H1 (cell line): ENCODE results near the gene TADA3. TPM values are rescaled to one million over a fixed set of nuclear protein-coding genes. Genes with fewer than 3 reads are reported as not detected.
A peak's percentile ranks its signal among the peaks of the same experiment; 100 is the strongest.

Experiments used
- CHD7 ChIP-seq: fragments of 300-600 bp; sonication (generic); IDR thresholded peaks from 2 replicates; pipeline ENCODE4 v1.7.1; 2012; ENCODE audit warnings: low read length, moderate library complexity, mild to moderate bottlenecking, inconsistent platforms; ENCODE audit not compliant: insufficient replicate concordance
- CTCF ChIP-seq, 3 experiments: IDR thresholded peaks; 1 replicate in 2 of 3; 2 replicates in 1 of 3; pipeline versions ENCODE4 v1.5.1 to v1.6.1; 2011; ENCODE audit warnings: low read length in 3 of 3, mild to moderate bottlenecking in 3 of 3, inconsistent platforms in 2 of 3, low read depth in 1 of 3, moderate library complexity in 1 of 3; ENCODE audit not compliant: insufficient read depth in 1 of 3; ENCODE audit errors: control extremely low read depth in 1 of 3
- KDM4A ChIP-seq: IDR thresholded peaks from one replicate; pipeline ENCODE4 v1.7.1; 2012; ENCODE audit warnings: low read depth, mild to moderate bottlenecking, moderate library complexity, low read length, inconsistent platforms; ENCODE audit not compliant: severe bottlenecking
- RAD21 ChIP-seq, 2 experiments: IDR thresholded peaks in 1 of 2; conservative IDR thresholded peaks in 1 of 2; 2 replicates each; pipeline ENCODE4 v1.6.1; 2011; ENCODE audit warnings: low read depth in 2 of 2, low read length in 2 of 2, improper control_type of control experiment in 1 of 2, inconsistent platforms in 1 of 2, mild to moderate bottlenecking in 1 of 2, moderate library complexity in 1 of 2
- RFX5 ChIP-seq: IDR thresholded peaks from 2 replicates; pipeline ENCODE4 v1.6.1; 2011; ENCODE audit warnings: low read depth, low read length, improper control_type of control experiment, borderline replicate concordance
- polyA plus RNA-seq, 7 experiments: library from polyadenylated mRNA; depleted of rRNA in 3 of 7; stranded (reverse) in 5 of 7; unstranded in 2 of 7; fragments of >200 nt in 5 of 7; fragments of 200-250 nt in 2 of 7; gene quantifications; 1 replicate in 5 of 7; 2 replicates in 1 of 7; 4 replicates in 1 of 7; pipeline versions ENCODE4 v1.2.1 to v1.2.3, GENCODE V29; 2011 to 2013; ENCODE audit warnings: missing spikeins in 2 of 7, mixed read lengths in 2 of 7
- total RNA-seq: library from RNA; stranded (reverse); fragmentation: NEBNext Ultra II Directional; extraction: Animal tissue kit (Norgen Biotek cat#: 25700); gene quantifications from 2 replicates; pipeline ENCODE4 v1.2.1, GENCODE V29; 2021

TADA3 gene
- total and polyA plus RNA-seq, 2 of the 8 experiments (the other 6 are each of a cell fraction or from before 2014, with no cell fraction given) = 43.4 to 50.3 TPM

GRCh38 chr3:9808345-9809037 lies 16.2 kb upstream of the TADA3 start (continued):
- no peak for TF ChIP-seq CHD7
- TF ChIP-seq CTCF (IDR thresholded peaks at IDR 0.05; ENCODE audit: control extremely low read depth in 1 of 3, insufficient read depth in 1 of 3, low read depth in 1 of 3, low read length in 3 of 3) = peak; percentile 41 to 71 (median 55); a peak in 3 of 4 replicates
- no peak for TF ChIP-seq KDM4A
- peak; percentile 35; the same call in 1 of the 2 replicates for TF ChIP-seq RFX5
- peak; percentile 29 to 31; a peak in 2 of 4 replicates for TF ChIP-seq RAD21 (IDR thresholded peaks at IDR 0.05 in 1 of 2, conservative IDR thresholded peaks at IDR 0.05 in 1 of 2; ENCODE audit: low read depth in 2 of 2, low read length in 2 of 2)
